ENCODE data around the gene RP9.
A peak's percentile ranks its signal among the peaks of the same experiment; 100 is the strongest.

RP9 gene

DNA sequence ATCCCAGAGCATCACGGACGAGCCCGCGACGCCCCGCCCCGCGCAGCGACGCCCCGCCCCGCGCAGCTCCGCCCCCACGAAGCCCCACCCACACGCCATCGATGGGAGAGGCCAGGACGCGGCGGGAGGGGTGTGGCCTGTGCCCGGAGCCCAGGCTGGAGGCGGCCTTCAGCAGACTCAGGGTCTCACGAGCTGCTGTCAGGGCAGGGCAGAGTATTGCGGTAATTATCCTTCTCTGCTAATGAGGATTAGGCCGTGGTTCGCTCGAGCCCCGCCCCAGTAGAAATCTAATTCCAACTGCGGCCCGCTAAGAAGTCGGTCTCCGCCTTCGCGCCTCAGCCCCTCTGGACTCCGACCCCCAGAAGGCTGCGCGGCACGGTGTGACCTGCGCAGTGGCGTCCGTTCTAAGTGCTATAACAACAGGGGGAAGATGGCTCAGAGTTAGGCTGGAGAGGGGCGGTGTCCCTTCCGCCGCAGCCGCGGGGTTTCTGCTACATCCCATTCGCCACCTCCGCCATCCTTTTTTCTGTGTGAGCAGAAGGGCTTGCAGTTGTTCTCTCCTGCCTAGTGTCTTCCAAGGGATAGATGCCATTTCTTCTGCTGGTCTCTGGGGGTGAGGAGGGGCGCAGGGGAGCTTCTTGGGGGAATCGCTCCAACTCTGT lies 46.3 kb downstream of the RP9 start:
- peak; percentile 36 to 100 (median 94) for DNase-seq

DNA sequence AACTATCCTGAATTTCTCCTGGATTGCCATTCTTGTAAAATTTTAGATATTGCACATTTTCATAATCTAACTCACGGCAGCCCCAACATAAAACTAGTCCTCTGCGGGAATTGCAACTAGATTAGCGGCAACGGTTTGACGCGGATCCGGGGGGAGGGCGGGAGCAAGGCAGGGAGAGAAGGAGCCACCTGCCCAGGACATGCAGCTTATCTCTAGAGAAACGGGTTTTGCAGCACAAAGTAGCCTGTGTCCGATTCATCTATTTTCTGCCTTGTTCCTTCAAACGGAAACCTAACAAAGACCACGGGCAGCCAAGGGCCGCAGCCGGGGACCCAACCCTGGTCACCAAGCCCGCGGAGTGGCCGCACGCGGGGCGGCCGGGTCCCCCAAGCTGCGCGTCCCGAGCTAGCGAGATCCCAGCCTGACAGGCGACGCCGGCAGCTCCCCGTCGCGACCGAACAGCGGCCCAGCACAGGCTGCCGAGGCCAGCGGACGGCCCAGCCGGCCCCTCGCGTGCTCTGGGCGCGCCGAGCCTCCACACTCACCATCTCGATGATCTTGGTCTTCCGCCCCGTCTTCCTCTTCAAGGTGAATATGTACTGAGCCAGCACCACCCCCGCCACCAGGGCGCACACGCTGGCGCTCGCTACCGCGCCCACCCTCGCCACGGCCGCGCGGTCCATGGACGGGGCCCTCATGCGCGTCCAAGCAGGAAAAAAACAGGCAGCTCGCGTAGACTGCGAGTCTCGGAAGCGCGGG lies 47.0 kb downstream of the RP9 start, which contains the start of gene NT5C3A:
NT5C3A (minus strand) TSS at position 754 of the 759 bp plus-strand sequence; CDS start at position 683, 71 bp downstream.
- peak in 19 of 56 donors; percentile 10 to 73 (median 38) for DNase-seq

DNA sequence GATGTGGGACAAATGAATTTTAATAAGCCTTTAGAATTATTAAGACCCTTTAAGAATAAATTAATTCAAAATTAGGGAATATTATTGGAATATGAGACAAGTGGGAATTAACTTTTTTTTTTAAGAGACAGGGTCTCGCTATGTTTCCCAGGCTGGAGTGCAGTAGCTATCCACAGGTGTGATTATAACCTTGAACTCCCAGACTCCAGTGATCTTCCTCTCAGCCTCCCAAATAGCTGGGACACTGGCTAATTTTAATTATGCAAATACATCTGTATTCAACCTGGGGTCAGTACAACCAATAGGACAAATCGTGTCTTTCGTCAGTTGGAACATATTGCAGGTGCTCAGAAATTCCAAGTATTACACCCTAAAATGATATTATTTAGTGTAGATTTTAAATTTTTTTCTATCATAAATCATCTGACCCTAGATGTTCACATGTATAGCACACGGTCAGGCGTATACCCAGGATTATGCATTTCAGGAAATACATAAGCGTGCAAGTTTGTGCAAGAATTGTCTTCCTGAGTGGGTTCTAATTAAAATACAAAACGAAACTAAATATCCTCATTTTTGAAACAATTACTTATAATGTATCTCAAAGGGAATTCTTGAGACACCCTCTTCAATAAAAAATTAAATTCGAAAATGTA lies 47.8 kb downstream of the RP9 start:
- DNase-seq = no peak

DNA sequence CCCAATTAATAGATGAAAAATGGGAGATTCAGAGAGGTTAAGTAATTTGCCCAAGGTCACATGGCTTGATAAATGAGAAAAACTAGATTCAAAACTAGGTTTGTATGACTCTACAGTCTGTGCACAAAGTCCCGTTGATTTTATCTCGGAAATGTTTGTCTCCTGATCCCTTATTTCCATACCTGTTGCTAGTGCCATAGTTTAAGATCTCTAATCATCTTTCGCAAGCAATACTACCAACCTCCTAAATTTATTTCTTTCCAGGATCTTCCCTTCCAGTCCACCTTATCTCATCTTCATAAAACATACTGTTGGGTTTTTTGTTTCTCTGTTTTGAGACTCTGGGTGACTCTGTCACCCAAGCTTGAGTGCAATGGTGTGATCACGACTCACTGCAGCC lies 49.6 kb downstream of the RP9 start:
- DNase-seq = no peak

DNA sequence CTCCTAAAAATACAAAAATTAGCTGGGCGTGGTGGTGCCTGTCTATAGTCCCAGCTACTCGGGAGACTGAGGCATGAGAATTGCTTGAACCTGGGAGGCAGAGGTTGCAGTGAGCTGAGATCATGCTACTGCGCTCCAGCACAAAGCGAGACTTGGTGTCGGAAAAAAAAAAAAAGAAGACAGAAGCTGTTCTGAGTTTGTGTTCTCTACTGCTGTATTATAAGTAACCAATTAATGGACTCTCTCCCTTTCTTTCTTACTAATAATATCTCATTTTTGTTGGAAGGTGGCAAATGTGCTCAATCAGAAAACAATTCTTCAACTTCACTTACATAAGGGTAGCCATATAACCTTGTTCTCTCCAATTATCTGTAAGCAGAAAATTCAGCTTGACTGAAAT lies 54.0 kb downstream of the RP9 start:
- no peak for DNase-seq

DNA sequence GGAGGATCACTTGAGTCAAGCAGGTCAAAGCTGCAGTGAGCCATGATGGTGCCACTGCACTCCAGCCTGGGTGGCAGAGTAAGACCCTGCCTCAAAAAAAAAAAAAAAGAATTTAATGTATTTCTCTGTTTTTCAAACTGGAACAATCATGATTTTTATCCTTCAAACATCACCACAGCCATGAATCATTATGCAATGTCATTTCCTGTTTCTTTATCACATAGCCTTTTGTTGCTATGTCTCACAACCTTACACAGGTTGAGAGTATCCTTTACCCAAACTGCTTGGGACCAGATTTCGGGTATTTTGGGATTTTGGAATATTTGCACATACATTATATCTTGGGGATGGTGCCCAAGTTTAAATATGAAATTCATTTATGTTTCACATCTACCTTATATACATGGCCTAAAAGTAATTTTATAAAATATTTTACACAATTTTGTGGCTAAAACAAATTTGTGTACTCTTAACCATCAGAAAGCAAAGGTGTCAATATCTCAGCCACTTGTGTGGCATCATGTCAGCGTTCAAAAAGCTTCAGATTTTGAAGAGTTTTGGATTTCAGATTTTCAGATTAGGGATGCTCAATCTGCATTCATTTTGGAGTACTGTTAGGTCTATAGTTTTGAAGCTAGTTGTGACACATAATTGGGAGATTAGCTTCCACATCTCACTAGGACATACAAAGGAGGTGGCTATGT lies 54.8 kb downstream of the RP9 start:
- DNase-seq = no peak

- DNase-seq = no peak
Observed at GRCh38 chr7:33053721-33054120, 55.5 kb downstream of the RP9 start.

GRCh38 chr7:33050535-33051318 lies 58.5 kb downstream of the RP9 start:
- DNase-seq = peak in 2 of 56 donors; percentile 7 to 12

DNA sequence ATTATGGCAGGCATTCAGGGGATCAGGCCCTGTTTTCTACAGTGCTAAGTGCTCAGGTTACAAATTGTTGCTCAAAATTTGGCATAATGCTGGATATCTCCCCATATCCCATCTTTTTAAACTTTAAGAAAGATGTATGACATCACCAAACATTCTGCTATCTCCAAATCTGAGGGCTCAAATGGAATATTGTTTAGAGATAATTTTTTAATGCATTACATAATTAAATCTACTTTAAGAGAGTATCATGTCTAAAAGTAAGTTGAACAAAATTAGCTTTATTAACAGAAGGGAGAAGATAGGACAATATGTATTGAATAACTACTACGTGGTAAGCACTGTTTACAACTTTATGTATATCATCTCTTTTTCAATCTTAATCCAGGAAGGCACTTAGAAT lies 60.5 kb downstream of the RP9 start:
- no peak for DNase-seq

DNA sequence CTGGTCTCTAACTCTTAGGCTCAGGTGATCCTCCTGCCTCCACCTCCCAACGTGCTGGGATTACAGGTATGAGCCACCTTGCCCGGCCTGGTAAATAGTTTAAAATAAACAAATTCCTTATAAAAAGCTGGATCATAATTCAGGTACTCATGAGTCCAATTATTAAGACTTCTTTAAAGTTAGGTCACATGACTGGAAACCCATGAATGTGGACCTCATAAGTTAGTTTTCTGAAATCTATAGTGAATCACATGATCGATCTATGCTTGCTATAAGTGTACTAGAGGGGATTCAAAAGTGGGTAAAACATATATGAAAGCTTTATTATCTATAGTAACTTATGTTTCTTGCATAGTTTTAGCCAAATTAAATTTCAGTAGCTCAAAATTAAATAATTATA lies 60.9 kb downstream of the RP9 start:
- DNase-seq = no peak

DNA sequence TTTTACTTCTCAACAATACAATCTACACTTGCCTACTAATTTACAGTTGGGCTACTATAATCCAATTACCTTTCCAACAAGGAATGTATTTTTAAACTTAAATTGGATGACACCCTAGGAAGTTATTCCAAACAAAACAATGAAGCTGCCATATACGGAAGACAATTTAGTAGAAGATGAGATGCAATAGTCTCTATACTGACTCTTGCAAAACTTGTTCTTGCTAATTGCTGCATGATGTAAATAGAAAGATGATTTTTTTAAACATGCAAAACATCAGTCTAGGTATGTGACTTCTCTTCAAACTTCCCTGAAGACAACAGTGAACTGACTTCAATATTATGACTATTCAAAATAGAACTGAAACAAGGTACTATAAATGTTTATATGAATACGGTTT lies 64.2 kb downstream of the RP9 start:
- no peak for DNase-seq

Data from amygdala (tissue), 56 donors.